Activated CD4-positive, CD25-positive, alpha-beta regulatory T cell treated with anti-CD3 and anti-CD28 coated beads, Interleukin-2, amount 50 U/mL, for 16 hours (primary cell): ENCODE data around the gene TAL2.

Experiments
- DNase-seq: peaks from one replicate; pipeline ENCODE4 v3.0.0-alpha.2; 2020; ENCODE audit warnings: low read depth, low spot score

Gene TAL2

GRCh38 chr9:105706156-105706555 is 43.9 kb downstream of the TAL2 start:
- no peak for DNase-seq

DNA sequence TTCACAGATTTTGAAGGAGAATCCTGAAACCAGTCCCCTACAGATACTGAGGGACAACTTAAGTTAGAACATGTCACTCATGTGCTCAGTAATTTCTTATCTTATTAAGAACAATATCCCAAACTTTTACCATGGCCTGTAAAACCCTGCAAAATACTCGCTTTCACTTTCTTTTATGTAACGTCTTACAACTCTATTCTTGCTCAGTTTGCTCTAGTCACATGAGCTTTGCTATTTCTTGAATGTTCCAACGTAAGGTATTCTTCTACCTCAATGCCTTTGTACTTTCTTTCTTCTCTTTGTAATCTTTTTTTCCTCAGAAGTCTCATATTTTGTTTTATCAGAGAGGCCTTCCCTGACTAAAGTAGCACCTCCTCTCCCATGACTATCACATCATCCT is 46.1 kb downstream of the TAL2 start:
- DNase-seq: no peak

DNA sequence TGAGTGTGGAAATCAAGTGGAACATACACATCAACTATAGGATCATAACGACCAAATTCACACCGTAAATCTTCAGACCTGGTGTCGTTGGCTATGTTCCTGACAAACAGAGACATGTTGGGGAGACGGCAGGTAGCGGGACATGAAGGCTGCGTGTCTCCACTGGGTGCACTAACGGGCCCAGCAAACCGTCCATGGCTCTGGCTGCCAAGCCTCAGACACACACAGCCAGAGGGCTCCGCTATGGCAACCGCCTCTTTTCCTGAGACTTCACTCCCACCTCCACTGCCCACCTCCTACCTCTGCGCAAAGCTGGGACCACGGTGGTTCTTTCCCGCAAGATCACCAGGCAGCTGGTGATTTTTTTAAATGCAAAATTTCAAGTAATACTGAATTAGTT is 48.4 kb downstream of the TAL2 start:
- no peak for DNase-seq

GRCh38 chr9:105711867-105712266 is 49.6 kb downstream of the TAL2 start:
- no peak for DNase-seq

DNA sequence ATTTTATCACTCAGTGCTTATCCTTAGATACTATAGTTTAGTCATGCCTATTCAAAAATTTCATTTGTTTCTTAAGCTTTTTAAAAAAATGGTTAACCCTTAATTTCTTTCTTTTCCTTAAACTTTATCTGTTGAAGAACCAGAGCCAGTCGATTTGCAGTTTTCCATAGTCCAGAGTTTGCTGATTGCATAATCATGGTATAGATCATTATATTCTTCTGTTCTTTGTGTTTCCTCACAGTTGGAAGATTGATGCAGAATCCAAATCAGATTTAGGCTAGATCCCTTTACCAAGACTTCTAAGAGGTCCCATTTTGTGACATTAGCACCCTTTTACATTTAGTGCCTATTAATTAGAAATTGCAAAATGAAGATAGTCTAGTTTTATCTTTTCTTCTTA is 50.0 kb downstream of the TAL2 start:
- DNase-seq: no peak
